Activated CD4-positive, alpha-beta T cell treated with anti-CD3 and anti-CD28 coated beads for 4 hours (primary cell): Measurements from ENCODE around the gene BMPR1A.
"Not testable (repeated sequence)": the region's sequence is repeated elsewhere in the genome, so short reads cannot be mapped to it uniquely, and the experiment has no call there.

Experiments used
- DNase-seq, 2 donors: peaks; one replicate each; pipeline ENCODE4 v3.0.0-alpha.2; 2020

The BMPR1A gene

GRCh38 chr10:86898511-86898910, 142.1 kb downstream of the BMPR1A start:
- no peak for DNase-seq

- no peak for DNase-seq
These were observed 142.7 kb downstream of the BMPR1A start for GRCh38 chr10:86899132-86899531.

DNA sequence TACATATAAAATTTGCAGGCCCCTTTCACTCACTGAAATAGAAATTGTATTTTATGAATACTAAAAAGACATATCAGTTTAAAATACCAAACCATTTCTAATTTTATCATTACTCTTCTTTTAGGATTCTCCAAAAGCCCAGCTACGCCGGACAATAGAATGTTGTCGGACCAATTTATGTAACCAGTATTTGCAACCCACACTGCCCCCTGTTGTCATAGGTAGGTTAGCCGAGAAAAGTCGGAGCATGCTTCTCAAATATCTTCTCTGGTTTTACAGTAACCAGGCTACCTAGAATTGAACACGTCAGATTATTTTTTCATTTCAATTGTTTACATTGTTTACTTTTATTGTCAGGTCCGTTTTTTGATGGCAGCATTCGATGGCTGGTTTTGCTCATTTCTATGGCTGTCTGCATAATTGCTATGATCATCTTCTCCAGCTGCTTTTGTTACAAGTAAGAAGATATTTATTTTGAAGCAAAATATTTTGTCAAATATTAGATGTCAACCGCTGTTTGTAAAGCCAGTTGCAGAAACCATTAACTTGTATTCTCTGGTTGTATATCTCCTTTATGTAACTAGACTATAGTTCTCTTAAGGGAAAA, 143.4 kb downstream of the BMPR1A start:
- peak; percentile 22 to 38 for DNase-seq

GRCh38 chr10:86900955-86901354, 144.5 kb downstream of the BMPR1A start:
- DNase-seq, result no peak

- DNase-seq, result no peak
These were observed 148.2 kb downstream of the BMPR1A start for GRCh38 chr10:86904600-86904999.

- DNase-seq, result no peak
These were observed 149.0 kb downstream of the BMPR1A start for GRCh38 chr10:86905429-86905828.

GRCh38 chr10:86914734-86915133, 158.3 kb downstream of the BMPR1A start:
- no peak for DNase-seq

DNA sequence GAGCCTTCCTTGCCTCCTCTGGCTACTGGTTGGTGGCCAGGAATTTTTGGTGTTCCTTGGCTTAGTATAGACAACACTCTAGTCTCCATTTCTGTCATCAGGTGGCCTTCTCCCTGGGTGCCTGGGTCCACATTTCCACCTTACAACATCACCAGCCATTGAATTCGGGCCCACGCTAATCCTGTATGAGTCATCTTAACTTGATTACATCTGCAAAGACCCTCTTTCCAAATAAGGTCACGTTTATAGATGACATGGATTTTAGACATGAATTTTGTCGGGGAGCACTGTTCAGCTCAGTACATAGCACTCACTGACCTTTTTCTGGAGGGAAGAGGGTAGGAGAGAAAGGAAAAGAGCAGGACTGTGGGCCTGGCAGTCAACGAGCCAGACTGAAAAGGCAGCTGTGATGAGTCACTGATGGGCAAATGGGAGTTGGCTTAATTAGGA, 161.6 kb downstream of the BMPR1A start:
- DNase-seq, result no peak

DNA sequence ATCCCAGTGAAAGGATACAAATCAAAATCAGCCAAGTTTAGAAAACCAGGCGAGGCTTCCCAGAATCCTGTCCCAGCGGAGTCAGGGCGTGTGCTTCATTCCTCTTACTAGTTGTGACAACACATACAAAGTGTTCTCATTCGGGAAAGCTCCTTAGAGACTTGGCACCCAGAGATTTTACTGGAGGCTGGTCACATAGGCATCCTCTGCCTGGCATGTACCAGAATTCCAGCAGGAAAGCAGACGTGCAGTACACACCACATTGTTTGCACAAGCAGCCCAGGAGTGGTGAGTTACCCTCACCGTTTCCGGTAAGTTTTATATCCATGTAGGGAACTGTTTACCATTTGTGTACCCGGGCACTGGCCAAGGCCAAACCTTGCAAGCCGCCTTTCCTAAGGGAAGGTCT, 166.1 kb downstream of the BMPR1A start:
- DNase-seq, result no peak

- no peak for DNase-seq
These were observed 173.3 kb downstream of the BMPR1A start for GRCh38 chr10:86929468-86930380.

GRCh38 chr10:86931872-86932271, 175.5 kb downstream of the BMPR1A start:
- no peak for DNase-seq

GRCh38 chr10:86932674-86933073, 176.3 kb downstream of the BMPR1A start:
- no peak for DNase-seq

- not testable (repeated sequence) for DNase-seq
These were observed 177.8 kb downstream of the BMPR1A start for GRCh38 chr10:86934162-86934711.

DNA sequence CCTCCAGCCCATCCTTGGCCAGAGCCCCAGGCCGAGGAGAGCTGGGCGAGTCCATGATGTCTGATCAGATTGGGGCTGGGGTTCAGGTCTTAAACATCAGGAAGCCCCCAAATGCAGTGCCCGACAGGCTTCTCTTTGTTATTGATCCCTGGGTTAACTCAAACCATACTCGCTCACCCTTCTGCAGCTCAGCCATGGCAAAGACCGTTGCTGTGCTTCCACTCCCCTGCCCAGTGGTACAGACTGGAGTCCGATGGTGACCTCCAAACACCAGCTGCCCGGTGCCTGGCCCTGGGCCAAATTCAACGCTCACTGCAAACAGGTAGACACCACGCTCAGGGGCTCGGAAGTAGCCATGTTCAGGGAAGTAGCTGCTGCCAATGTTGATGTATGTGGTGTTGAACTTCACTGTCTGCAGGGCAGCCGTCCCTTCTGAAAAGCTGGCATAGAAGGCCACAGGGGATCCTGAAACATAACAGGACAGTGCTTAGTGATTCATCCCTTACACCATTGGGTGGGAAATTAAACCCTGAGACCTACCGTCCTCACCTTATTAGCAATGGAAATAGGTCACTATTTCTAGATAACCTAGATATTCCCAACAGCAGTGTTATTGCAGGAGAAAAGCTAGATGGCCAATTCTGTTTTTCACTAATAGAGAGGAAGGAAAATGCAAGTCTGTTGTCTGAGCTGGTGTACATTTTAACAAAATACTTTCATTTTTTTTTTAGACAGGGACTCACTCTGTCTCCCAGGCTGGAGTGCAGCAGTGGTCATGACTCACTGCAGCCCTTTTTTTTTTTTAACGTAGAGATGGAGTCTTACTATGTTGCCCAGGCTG, 180.5 kb downstream of the BMPR1A start:
- no peak for DNase-seq

DNA sequence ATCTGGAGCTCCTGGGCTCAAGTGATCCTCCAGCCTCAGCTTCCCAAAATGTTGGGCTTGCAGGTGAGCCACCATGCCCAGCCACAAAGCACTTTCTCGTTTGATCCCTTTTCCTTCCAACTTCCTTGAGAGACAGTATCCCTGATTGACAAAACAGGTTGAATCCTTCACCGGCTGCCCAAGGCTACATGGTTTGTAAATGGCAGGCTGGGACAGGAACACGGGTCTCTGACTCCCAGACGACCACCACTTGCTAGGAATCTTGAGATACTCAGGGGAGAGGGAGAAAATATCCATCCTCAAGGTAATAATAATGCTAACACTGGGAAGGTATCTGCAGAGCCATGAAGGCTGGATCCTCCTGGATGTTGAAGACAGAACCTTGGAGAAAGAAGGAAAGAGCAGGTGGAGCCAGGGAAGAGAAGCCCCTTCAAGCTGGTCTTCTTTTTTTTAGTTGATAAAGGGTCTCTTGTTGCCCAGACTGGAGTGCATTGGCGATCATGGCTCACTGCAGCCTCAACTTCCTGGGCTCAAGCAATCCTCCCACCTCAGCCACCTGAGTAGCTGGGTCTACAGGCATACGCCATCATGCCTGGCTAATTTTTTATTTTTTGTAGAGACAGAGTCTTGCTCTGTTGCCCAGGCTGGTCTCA, 181.2 kb downstream of the BMPR1A start:
- DNase-seq, result no peak

DNA sequence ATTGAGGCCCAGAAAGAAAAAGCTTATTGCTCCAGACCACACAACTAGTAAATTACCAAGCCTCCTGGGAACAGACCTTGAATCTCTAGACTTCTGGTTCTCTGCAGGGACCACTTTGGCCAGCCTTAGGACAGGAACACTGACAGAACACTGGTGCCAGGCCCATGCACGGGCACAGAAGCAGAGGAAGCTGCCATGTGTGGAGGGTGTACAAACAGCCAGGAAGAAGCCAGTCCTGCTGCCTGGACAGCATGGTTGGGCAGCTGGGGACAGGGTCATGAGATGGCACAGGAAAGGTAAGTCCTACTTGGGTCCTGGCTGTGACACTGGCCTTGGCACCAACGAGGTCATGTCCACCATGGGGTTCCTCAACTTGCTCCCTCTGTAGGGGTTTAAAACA, 181.8 kb downstream of the BMPR1A start:
- DNase-seq, result no peak

- DNase-seq, result not testable (repeated sequence)
These were observed 183.7 kb downstream of the BMPR1A start for GRCh38 chr10:86940076-86940475.

GRCh38 chr10:86940677-86941076, 184.3 kb downstream of the BMPR1A start:
- no peak for DNase-seq

GRCh38 chr10:86941426-86941825, 185.0 kb downstream of the BMPR1A start:
- DNase-seq, result no peak

DNA sequence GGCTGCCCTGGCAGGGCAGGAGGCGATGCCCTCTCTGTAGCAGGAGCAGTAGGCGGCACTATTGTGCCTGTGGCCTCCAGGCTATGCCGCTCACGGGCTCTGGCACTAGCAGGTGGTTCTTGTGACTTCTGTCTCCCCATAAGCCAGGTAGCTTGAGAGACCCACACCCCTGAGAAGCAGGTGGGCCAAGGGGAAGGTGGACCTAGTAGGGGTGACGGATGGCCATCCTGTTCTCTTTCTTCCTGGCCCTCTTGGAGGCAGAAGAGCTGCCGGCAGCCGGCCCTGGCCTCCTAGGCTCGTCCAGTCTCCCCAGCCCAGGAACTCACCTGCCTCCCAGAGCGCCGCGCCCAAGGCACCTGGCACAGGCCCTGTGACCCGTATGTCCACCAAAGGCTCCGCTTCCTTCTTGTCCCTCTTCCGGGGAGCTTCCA, 185.6 kb downstream of the BMPR1A start:
- DNase-seq, result no peak

GRCh38 chr10:86942441-86943315, 186.3 kb downstream of the BMPR1A start:
- no peak for DNase-seq
